ENCODE results near the gene TBX10.
"Not testable (repeated sequence)": the region's sequence is repeated elsewhere in the genome, so short reads cannot be mapped to it uniquely, and the experiment has no call there.

TBX10 gene

GRCh38 chr11:67644472-67645418, 5.2 kb upstream of the TBX10 start:
- DNase-seq, result no peak

- DNase-seq, result peak; percentile 18
These were observed 4.5 kb upstream of the TBX10 start for GRCh38 chr11:67644042-67644441.

DNA sequence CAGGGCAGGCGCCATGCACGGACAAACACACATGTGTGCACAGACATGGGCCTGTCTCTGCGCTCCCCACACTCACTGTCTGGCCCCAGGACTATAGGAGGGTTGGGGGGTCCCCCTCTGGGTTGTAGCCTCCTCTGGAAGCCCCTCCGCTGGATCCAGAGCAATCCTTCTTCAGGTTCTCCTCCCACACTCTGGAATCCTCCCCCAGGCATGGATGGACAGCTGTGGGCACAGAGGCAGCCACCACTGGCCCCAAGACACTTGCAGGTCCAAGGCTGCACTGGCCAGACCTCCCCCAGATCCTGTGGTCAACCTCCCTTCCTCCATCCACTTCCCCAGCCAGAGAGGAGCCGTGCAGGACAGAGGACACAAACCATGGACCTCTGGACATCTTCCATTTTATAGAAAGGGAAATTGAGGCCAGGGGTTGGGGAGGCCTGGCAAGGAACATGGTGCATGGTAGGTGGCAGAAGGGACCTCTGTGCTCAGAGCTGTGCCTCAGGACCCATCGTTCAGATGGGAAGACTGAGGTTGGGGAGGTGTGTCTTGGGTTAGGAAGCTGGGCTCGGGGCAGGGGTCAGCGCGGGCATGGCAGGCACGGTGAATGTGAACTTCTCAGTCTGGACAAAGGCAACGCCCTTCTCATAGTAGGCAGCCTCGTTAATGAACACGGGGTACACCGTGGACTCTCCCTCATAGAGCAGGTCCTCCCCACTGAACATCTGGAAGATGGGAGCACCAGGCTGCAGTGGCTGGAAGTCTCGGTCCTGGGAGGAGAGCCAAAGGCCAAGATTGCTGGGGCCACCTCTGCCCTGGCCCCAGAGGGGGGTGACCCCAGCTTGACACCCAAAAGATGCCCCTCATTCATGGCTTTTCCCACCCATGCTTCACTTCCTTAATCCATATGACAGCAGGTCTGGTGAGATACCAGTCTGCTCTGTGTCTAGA, 2.9 kb upstream of the TBX10 start:
- no peak for DNase-seq

- DNase-seq, result no peak
These were observed 2.0 kb upstream of the TBX10 start for GRCh38 chr11:67641338-67642172.

- DNase-seq, result no peak
These were observed 1.3 kb upstream of the TBX10 start for GRCh38 chr11:67640758-67641337.

- peak; percentile 57 for DNase-seq
These were observed 626 bp upstream of the TBX10 start for GRCh38 chr11:67640021-67640757.

DNA sequence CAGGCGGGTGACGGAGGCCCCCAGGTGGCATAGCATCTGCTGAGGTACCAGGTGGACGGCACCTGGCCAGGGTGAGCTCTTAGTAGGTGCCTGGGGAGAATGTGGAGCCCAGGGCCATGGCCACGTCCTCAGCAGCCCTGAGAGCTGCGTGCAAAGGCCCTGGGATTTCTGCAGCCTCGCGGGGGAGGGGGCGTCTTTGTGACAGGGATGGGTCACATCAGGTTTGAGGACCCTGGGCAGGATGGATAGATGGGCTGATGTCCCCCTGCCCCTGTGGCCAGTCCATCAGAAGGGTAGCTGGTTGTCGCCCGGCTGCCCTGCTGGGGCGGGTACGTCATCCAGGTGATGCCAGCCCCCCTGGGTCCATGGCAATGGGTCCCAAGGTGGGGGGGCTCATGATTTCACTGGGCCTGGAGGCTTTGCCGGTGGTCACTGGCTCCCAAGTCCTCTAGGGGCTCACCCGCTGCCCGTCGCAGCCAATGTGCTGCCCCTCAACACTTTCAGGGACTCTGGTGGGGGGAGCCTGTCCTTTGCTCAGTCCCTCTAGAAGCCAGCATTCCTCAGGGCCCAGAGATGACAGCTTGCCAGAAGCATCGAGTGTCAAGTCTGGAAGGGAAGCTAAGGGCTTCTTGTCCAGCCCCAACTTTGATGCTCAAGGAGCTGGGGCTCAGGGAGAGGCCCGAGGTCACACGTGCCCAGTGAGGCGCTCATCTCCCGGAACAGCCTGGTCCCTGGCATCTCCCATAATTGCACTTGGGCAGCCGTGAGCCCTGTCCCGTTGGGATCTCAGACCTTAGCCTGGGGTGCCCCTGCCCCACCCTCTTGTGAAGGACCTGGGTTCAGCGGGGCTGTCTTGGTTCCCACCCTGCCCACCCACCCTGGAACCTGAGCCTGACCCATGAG, 777 bp downstream of the TBX10 start:
- no peak for DNase-seq

- DNase-seq, result not testable (repeated sequence)
These were observed 2.1 kb downstream of the TBX10 start for GRCh38 chr11:67637441-67637840.

DNA sequence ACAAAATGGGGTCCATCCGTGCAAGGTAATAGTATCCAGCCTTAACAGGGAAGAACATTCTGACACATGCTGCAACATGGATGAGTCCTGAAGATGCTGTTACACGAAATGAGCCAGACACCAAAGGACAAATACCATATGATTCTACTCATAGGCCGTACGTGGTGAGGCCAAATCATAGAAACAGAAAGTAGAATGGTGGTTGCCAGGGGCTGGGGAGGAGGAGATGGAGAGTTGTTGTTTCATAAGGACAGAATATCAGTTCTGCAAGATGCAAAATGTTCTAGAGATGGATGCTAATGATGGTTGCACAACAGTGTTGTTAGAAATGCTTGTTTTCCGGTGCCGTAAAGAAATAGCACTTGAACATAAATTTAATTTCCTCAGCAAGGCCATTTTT, 2.6 kb downstream of the TBX10 start:
- DNase-seq, result no peak

DNA sequence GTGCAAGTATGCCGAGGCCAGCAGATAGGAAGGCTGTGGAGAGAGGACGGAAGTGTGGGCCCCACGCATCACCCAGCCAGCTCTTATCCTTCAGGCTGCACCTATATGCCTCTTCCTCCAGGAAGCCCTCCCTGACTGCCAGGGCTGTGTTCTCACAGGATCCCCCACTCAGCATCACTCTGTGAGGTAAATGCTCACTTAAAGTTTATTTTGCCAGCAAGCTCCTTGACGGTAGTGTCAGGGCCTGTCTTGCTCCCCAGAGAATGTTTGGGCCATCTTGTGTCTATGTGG, 4.4 kb downstream of the TBX10 start:
- no peak for DNase-seq

DNA sequence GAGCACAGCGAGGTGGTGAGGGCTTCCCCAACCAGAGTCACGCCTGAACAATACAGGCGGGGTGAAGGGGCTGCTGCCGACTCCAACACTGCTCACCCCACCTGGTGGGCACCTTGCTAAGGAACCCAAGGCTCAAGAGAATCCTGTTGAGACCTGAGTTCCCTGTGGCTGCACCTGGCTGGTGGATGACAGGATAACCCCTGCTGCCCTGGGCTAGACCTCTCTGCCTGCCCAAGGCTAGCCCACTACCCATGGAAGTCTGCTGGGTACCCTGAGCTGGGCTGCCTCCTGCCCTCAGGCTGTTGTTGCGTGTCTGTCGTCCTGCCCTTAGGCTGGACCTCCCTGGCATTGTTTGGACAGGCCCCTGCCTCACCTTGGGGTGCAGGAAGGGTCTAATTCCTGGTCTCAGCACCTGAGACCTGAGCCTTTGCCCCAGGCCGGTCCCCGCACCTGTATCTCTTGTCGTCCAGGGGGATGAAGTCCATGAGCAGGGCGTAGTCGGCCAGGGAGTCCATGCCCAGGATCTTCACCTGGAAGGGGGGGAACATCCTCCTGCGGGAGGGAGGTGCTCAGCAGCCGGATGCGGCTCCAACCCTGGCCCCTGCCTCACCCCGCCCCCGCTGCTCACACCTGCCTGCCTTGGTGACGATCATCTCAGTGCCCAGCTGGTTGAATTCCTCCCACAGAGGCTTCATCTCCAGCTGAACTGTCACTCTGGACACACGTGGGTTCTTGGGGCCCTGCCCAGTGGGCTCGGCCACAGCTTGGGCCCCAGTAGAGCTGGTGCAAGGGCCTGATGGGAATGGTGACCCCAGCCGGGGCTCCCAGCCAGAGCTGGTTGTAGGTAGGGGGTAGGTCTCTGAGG, 5.0 kb downstream of the TBX10 start:
- DNase-seq, result no peak

- DNase-seq, result no peak
These were observed 5.7 kb downstream of the TBX10 start for GRCh38 chr11:67633758-67634365.

DNA sequence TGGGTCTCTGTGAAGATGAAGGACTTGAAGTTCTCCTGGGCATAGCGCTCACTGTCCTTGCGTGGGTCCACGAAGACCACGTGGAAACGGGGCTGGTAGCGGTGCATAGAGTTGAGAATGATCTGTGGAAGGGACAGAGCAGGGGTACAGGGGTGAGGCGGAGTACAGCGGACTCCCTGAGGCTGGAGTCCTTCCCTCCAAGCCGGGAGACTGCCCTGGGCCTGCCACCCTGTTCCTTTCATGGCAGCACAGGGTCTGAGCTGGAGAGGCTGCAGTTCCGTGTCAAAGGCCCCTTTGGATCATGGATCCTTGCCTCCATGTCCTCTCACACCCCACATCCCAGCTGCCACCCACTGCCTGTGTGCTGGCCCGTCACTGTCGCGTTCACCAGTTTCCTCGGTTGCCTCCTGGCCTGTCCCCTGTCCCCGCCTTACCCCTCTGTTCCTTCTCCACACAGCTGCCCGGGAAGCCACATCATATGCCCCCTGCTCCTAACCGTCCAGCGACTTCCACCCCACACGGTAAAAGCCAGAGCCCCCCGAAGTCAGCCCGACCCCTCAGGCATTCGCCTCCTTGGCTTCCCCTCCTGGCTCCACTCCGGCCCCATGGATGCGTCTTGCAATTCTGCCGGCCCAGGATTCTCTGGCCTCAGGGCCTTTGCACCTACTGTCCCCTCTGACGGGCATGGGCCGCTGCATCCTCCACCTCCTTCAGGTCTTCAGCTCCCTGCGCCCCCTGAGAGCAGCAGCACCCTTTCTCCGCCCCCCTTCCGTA, 6.4 kb downstream of the TBX10 start:
- no peak for DNase-seq

DNA sequence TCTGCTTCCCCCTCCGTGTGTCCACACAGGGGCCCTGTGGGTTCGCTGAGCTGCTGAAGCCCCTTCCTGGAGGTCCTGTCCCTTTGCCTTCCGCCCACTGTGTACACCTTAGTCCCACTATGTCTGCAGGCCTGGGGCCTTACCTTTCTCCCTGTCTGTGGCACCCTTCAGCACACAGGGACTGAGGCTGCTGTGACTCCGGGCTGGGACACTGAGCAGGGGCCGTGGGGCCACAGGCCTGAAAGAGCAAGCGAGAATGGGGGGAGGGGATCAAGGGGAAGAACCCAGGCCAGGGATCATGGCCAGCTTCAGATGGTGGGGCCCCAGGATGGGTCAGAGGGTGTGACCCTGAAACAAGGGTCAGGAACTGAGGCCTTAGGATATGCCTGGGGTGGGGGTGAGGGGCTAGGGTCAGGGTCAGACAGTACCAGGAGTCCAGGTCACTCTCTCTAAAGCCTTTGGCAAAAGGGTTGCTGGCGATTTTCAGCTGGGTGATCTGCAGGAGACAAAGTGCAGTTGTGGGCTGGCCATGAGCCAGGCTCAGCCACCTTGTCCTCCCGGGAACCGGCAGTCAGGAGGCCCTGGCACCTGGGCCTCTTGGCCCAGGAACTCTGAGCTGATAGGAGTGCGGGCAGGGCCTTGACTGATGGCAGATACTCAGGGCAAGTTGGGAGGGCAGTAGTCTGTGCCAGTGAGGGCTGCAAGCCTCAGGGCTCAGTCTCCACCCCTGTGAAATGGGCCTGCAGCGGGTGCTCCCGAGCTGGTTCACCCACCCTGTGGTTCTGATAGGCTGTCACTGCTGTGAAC, 7.2 kb downstream of the TBX10 start:
- DNase-seq, result no peak

DNA sequence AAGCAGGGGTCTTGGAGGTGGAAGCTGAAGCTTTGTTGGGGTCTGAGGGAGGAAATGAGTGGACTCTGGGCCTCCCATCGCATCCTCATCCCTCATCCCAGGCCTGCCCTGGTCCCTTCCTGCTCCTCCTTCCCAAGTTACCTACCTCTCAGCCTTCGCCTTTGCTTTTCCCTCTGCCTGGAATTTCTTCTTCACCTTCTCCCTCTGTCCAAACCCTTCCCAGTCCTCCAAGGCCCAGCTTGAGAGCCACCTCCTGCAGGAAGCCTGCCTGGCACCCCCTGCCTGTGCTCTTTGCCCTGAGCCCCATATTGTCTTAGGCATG, 7.7 kb downstream of the TBX10 start:
- DNase-seq, result no peak

DNA sequence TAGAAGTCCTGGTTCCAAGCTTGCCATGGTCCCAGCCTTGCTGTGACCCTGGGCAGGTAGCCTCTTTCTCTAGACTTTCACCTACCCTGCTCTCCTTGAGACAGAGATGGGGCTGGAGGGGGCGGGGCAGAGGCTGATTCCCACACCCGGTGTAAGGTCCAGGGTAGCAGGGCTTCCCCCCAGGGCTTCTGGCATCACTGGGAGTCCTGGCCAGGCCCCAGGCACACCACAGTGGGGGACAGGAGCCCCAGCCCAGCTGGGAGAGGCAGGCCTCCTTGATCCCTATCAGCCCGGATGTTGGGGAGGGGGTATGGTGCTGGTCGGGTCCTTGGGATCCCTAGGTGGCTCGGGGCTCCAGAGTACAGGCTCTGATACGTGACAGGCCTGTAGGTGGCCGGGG, 8.2 kb downstream of the TBX10 start:
- DNase-seq, result no peak

DNA sequence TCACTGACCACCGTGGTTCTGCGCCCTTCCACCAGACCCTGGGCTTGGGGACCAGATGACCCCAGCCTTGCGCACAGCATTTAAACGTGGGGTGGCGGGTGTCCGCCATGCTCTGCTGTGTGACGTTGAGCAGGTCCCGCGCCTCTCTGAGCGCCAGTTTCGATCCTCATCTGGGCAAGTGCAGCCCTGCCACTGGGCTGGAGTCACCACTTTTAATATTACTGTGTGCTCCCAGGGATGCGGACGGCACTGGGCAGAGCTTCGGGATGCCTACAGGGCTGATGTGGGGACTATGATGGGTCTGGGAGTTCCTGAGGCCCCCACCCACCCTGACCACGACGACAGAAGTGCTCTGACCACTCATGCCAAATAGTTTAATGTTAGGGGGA, 8.6 kb downstream of the TBX10 start:
- DNase-seq, result no peak
